Effector memory CD8-positive, alpha-beta T cell (primary cell): Measurements from ENCODE around the gene ANKRD44.

ENCODE experiments used
- ATAC-seq: fragments of 150-1000 bp; cut with Tn5 transposase; replicated peaks from 2 replicates; pipeline ENCODE4 v1.10.0; 2021; ENCODE audit warnings: mild to moderate bottlenecking, moderate library complexity
- DNase-seq, 3 experiments: peaks; one replicate each; pipeline ENCODE4 v3.0.0; 2021
- H3K27ac Mint-ChIP-seq, 2 donors: one replicate each; pipeline ENCODE4 v1.8.0; 2022; ENCODE audit warnings: mild to moderate bottlenecking in 2 of 2, mixed read lengths in 2 of 2, moderate library complexity in 2 of 2
- H3K27me3 Mint-ChIP-seq, 2 donors: one replicate each; pipeline ENCODE4 v1.8.0; 2022; ENCODE audit warnings: mixed read lengths in 2 of 2
- H3K36me3 Mint-ChIP-seq: one replicate; pipeline ENCODE4 v1.8.0; 2022; ENCODE audit warnings: mild to moderate bottlenecking, moderate library complexity, mixed read lengths; ENCODE audit not compliant: insufficient read depth
- H3K4me1 Mint-ChIP-seq, 2 donors: one replicate each; pipeline ENCODE4 v1.8.0; 2022; ENCODE audit warnings: low read depth in 2 of 2, mixed read lengths in 2 of 2
- H3K4me3 Mint-ChIP-seq, 2 donors: one replicate each; pipeline ENCODE4 v1.8.0; 2022; ENCODE audit warnings: mild to moderate bottlenecking in 2 of 2, mixed read lengths in 2 of 2, moderate library complexity in 2 of 2
- H3K9me3 Mint-ChIP-seq, 2 donors: one replicate each; pipeline ENCODE4 v1.8.0; 2022; ENCODE audit warnings: mixed read lengths in 2 of 2

ANKRD44 gene

DNA sequence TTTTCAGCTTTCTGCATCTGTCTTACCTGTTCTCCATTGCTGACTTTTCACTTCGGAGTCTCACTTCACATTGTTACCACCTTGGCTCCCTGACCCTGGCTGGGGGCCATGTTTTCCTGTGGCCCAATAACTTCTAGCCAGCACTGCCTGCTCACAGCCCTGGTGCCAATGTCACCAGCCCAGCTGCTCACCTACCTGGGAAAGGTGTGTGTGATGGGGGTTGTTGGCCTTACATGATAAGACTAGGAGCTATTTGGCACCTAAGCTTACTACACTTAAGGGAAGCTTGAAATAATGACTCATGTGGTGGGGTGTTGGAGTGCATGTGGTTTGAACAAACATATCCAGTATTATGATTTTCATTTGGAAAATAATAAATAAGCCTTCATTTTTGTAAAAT lies 346.6 kb downstream of the ANKRD44 start:
- Mint-ChIP-seq H3K36me3 (peaks cover 4% of the 10 kb centered on the region), H3K27ac (peak overlapping the region in 1 of 2 donors; percentile 85), H3K4me1 (peaks cover 17 to 18% of the 10 kb centered on the region in 2 donors), H3K4me3 (no peak overlapping the region), H3K9me3 (no peaks in the 10 kb centered on the region), H3K27me3 (no peaks in the 10 kb centered on the region)
- DNase-seq: no peak
- no peak for ATAC-seq

DNA sequence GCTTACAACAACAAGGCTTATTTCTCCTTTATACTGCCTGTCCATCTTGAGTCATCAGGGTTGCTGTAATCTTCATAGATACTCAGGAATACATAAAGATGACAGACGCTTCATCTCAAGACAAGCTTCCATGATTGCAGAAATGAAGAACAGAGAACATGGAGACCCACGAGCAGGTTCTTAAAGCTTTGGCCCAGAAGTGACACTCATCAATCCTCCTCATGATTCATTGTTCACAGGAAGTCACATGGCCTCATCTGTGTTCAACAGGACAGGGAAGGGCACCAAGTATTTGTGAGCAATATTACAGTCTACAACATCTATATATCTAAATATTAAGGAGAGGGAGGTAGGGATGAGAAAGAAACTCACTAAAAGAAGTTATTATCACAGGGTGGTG lies 347.5 kb downstream of the ANKRD44 start:
- Mint-ChIP-seq H3K4me1 (peaks cover 17 to 18% of the 10 kb centered on the region in 2 donors), H3K4me3 (no peak overlapping the region), H3K36me3 (peaks cover 4% of the 10 kb centered on the region), H3K27me3 (no peaks in the 10 kb centered on the region), H3K9me3 (no peaks in the 10 kb centered on the region), H3K27ac (no peak overlapping the region)
- DNase-seq (no peak), ATAC-seq (peak; percentile 65)

DNA sequence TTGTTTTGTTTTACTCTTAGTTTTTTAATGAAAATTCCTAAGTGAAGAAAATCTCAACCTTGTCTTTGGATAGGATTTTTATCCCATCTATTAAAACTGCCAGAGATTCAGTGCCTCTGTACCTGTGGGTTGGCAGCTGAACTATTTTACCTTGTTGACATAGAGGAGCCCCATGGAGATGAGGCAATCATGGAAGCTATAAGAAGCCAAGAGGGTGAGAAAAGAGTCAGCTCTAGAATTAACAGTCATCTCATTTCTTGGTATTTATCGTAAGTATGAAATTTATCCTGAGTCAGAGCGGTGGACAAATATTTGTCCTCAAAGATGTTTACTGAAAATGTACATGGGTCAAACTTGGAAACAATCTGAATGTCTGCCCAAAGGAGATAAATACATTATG lies 348.3 kb downstream of the ANKRD44 start:
- Mint-ChIP-seq H3K27me3 (no peaks in the 10 kb centered on the region), H3K36me3 (no peaks in the 10 kb centered on the region), H3K9me3 (no peaks in the 10 kb centered on the region), H3K4me1 (peaks cover 17 to 18% of the 10 kb centered on the region in 2 donors), H3K27ac (peak overlapping the region in 1 of 2 donors; percentile 11), H3K4me3 (no peak overlapping the region)
- no peak for DNase-seq
- no peak for ATAC-seq

DNA sequence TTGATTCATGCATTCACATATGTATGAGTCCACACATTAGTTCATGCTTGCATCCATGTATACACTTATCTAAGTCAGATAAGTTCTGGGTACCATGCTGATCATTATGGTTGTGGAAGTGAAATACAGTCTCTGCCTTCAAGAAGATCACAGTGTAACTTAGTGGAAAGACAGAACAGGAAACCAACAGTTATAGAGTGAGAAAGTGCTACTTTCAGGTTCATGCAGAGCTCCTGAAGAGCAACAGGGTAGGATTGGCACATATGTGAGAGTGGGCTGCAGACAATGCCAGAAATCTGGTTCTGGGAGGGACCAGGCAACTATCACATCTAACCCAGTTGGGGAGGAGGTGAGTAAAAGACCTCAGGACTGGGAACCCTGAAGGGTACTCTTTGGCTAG lies 348.7 kb downstream of the ANKRD44 start:
- no peaks in the 10 kb centered on the region for H3K9me3 Mint-ChIP-seq
- H3K4me1 Mint-ChIP-seq: peaks cover 17 to 18% of the 10 kb centered on the region in 2 donors
- H3K27ac Mint-ChIP-seq: peak overlapping the region in 1 of 2 donors; percentile 11
- no peaks in the 10 kb centered on the region for H3K36me3 Mint-ChIP-seq
- DNase-seq: no peak
- H3K27me3 Mint-ChIP-seq: no peaks in the 10 kb centered on the region
- peak; percentile 75 for ATAC-seq
- H3K4me3 Mint-ChIP-seq: no peak overlapping the region

DNA sequence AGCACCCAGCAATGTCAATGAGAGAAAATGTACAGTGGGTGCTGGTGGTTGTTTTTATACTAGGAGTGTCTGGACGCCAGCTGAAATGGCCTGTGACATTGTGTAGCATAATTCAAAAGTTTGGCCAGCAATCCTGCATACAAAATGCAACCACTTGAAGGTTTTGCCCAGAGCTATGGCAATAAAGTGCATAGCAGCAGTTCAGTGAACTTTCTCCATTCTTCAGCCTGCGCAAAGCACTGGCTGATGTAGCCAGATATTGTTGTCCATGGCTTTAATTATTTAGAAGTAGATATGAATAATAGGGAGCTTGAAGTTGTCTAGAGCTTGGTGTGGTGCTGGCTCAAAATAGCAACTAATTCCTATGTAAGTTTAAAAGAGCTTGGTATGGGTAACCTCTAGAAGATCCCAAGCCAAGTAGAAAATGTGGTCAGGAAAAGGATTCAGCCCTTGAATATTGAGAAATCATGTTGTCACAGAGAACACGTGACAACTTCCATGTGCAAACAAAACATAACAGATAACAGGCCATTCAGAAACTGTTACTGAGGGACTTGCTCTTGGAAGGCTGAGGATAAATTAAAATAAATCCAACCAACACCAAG lies 350.7 kb downstream of the ANKRD44 start:
- no peak overlapping the region for H3K4me3 Mint-ChIP-seq
- DNase-seq (no peak), ATAC-seq (no peak)
- H3K27ac Mint-ChIP-seq: no peak overlapping the region
- peaks cover 6 to 7% of the 10 kb centered on the region in 2 donors for H3K27me3 Mint-ChIP-seq
- H3K4me1 Mint-ChIP-seq: peaks cover 18 to 25% of the 10 kb centered on the region in 2 donors
- no peaks in the 10 kb centered on the region for H3K9me3 Mint-ChIP-seq
- H3K36me3 Mint-ChIP-seq: no peaks in the 10 kb centered on the region

DNA sequence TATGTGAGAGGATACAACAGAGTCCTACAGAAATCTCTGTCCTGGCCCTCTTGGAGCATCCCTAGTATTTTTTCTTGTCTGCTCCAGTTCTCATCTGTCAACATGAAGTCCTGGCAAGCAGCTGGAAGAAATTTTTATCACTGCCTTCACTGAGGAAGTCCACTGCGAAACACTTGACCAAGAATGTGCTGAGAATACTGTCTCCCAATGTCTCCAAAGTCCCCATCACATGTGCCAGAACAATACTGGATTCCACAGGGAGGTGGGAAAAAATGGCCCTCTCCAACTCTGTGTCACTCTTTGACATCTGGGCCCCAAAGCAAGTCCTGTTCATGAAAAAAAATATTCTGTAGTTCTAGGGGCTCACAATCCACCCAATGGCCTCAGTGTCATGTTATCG lies 351.3 kb downstream of the ANKRD44 start:
- Mint-ChIP-seq H3K9me3 (no peaks in the 10 kb centered on the region), H3K4me1 (peaks cover 18 to 25% of the 10 kb centered on the region in 2 donors), H3K4me3 (no peak overlapping the region), H3K36me3 (no peaks in the 10 kb centered on the region), H3K27me3 (peaks cover 6 to 7% of the 10 kb centered on the region in 2 donors), H3K27ac (no peak overlapping the region)
- DNase-seq (no peak), ATAC-seq (no peak)

DNA sequence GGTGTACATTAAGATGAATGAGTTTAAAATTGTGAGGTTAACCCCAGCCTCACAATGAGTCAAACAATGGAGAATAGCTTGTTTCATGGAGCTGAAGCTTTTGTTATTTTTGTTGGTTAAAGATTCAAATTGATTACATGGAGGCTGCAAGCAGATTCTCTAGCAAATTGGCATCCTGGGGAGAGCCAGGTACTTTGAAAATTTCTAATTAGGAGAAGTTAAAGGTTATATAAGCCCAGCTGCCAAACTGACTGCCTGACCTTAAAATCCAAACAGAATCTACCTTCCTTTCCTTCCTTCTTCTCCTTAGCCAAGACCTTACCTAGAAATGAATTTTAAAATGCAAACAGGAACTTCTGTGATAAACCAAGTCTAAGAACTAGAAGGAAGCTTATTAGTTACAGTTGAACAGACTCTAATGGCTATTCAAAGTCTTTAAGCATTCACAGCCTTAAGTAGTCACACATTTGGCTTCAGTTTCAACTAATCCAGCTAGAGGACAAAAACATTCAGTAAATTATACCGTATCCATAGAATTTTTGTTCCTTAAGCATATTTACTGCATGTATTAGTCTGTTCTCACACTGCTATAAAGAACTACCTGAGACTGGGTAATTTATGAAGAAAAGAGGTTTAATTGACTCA lies 352.6 kb downstream of the ANKRD44 start:
- no peak overlapping the region for H3K4me3 Mint-ChIP-seq
- H3K4me1 Mint-ChIP-seq: peaks cover 13 to 22% of the 10 kb centered on the region in 2 donors
- DNase-seq: no peak
- H3K9me3 Mint-ChIP-seq: no peaks in the 10 kb centered on the region
- H3K27me3 Mint-ChIP-seq: peaks cover 6 to 7% of the 10 kb centered on the region in 2 donors
- ATAC-seq: no peak
- no peaks in the 10 kb centered on the region for H3K36me3 Mint-ChIP-seq
- H3K27ac Mint-ChIP-seq: no peak overlapping the region

DNA sequence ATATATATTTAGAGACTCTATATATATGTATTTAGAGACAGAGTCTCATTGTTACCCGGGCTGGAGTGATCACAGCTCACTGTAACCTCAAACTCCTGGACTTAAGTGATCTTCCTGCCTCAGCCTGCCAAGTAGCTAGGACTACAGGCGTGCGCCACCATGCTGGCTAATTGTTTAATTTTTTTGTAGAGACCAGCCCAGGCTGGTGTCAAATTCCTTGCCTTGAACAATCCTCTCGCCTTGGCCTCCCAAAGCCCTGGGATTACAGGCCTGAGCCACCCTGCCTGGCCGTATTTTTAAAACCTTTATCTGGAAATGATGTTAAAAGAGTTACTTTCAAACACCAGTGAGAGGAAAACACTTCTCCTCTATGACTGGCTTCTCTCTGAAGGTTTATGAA lies 353.1 kb downstream of the ANKRD44 start:
- ATAC-seq (no peak), DNase-seq (no peak)
- peaks cover 10 to 18% of the 10 kb centered on the region in 2 donors for H3K4me1 Mint-ChIP-seq
- no peak overlapping the region for H3K4me3 Mint-ChIP-seq
- H3K27ac Mint-ChIP-seq: no peak overlapping the region
- H3K27me3 Mint-ChIP-seq: peaks cover 6 to 7% of the 10 kb centered on the region in 2 donors
- H3K36me3 Mint-ChIP-seq: no peaks in the 10 kb centered on the region
- H3K9me3 Mint-ChIP-seq: no peaks in the 10 kb centered on the region

DNA sequence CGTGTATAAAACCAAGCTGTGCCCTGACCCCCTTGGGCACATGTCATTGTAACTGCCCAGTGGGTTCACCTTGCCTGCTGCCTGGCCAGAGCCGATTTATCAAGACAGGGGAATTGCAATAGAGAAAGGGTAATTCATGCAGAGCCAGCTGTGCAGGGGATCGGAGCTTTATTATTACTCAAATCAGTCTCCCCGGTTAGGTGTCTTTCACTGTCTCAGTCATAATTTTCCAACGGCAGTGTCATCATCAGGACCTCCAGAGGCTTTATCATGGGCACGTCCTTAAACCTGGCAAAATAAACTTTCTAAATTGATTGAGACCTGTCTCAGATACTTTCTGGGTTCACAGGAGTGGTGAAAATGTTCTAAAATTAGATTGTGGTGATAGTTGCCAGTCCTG lies 354.5 kb downstream of the ANKRD44 start:
- Mint-ChIP-seq H3K27me3 (peaks cover 7 to 11% of the 10 kb centered on the region in 2 donors), H3K9me3 (no peaks in the 10 kb centered on the region), H3K4me3 (no peak overlapping the region), H3K27ac (no peak overlapping the region), H3K36me3 (no peaks in the 10 kb centered on the region), H3K4me1 (peaks cover 1 to 7% of the 10 kb centered on the region in 2 donors)
- ATAC-seq (no peak), DNase-seq (no peak)

DNA sequence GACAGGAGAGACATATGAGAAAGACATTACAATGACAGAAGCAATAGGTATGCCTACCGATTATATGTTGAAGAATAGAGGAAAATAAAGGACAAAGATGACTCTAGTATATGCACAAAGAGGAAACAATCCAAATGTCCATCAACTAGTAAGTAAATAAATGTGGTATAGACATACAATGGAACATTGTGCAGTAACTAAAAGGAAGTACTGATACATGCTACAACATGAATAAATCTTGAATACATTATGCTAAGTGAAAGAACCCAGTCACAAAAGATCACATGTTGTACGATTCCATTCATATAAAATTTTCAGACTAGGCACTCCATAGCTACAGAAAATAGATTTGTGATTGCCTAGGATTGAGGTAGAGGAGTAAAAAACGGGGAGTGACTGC lies 355.5 kb downstream of the ANKRD44 start:
- Mint-ChIP-seq H3K4me3 (no peak overlapping the region), H3K9me3 (no peaks in the 10 kb centered on the region), H3K4me1 (peaks cover 1 to 7% of the 10 kb centered on the region in 2 donors), H3K27me3 (peaks cover 7 to 11% of the 10 kb centered on the region in 2 donors), H3K27ac (no peak overlapping the region), H3K36me3 (no peaks in the 10 kb centered on the region)
- ATAC-seq (no peak), DNase-seq (no peak)

DNA sequence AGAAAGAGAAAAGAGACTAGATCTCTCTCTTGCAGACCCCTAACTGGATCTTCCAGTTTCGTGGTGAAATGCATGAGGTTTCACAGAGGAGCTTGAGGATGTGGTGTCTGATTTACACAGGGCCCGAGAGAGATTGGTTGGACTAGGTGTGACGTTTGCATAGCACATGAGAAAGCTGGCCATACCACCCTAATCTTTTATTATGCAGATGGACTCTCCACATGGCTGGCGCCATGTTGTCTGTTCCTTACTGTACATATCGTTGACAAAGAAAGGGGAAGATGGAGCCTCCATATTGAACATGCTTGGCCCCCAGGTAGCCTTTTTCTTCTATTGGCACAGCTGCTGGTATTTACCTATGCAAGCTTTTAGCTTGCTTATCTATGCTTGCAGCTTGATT lies 356.6 kb downstream of the ANKRD44 start:
- no peak overlapping the region for H3K4me3 Mint-ChIP-seq
- no peaks in the 10 kb centered on the region for H3K36me3 Mint-ChIP-seq
- H3K9me3 Mint-ChIP-seq: no peaks in the 10 kb centered on the region
- H3K27me3 Mint-ChIP-seq: peaks cover 7 to 11% of the 10 kb centered on the region in 2 donors
- ATAC-seq (no peak), DNase-seq (no peak)
- H3K4me1 Mint-ChIP-seq: peaks cover 1 to 7% of the 10 kb centered on the region in 2 donors
- H3K27ac Mint-ChIP-seq: no peak overlapping the region

DNA sequence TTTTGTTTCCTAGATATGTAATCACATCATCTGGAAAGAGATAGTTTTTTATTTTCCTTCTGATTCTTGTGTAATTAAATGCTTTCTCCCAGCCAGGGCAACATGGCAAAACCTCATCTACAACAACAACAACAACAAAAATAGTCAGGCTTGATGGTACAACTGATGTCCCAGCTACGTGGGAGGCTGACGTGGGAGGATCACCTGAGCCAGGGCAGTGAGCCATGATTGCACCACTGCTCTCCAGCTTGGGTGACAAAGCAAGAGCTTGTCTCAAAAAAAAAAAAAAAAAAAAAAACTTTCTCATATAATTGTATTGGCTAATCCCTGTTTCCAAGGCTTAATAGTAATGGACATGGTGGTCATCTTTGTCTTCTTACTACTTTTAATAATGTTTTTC lies 357.6 kb downstream of the ANKRD44 start:
- no peak overlapping the region for H3K4me3 Mint-ChIP-seq
- H3K36me3 Mint-ChIP-seq: no peaks in the 10 kb centered on the region
- DNase-seq (no peak), ATAC-seq (no peak)
- H3K27me3 Mint-ChIP-seq: peaks cover 7 to 11% of the 10 kb centered on the region in 2 donors
- peaks cover 1 to 7% of the 10 kb centered on the region in 2 donors for H3K4me1 Mint-ChIP-seq
- H3K27ac Mint-ChIP-seq: no peak overlapping the region
- H3K9me3 Mint-ChIP-seq: no peaks in the 10 kb centered on the region

DNA sequence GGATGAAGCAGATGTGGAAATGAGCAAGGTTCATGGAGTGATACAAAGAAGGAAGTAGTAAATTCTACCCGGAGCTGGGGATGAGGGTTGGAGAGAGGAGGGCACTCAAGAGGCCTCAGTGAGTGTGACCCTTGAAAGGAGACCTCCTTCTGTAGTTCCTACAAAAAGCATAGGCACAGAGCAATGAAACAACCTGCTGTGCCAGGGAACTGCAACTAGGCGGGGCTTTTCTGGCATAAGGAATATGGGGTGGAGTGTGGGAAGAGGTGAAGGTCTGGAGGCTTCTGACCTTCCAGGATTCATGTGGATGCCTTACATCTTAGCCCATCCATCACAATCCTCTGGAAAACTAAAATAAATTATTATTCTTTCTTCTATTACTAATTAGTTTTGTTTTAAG lies 358.6 kb downstream of the ANKRD44 start:
- H3K27ac Mint-ChIP-seq: no peak overlapping the region
- H3K4me3 Mint-ChIP-seq: no peak overlapping the region
- ATAC-seq (no peak), DNase-seq (no peak)
- peaks cover 1 to 7% of the 10 kb centered on the region in 2 donors for H3K4me1 Mint-ChIP-seq
- peaks cover 7 to 11% of the 10 kb centered on the region in 2 donors for H3K27me3 Mint-ChIP-seq
- H3K36me3 Mint-ChIP-seq: no peaks in the 10 kb centered on the region
- no peaks in the 10 kb centered on the region for H3K9me3 Mint-ChIP-seq

DNA sequence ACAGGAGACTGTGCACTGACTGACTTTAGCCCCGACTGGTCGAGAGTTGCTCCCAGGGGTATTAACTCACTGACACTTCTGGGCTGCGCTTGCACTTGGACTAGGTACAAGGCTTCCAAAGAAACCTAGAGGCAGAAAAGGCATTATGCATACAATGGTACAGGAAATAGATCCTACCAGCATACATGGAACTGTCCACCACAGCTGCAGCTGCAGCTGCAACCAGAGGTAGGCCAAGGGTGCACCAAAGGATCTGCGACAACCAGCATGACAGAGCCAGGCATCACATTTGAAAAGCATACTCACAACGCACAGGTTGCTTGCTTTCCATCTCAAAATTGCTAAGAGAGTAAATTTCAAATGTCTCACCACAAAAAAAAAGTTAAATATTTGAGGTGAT lies 361.5 kb downstream of the ANKRD44 start:
- DNase-seq (no peak), ATAC-seq (no peak)
- no peaks in the 10 kb centered on the region for H3K4me1 Mint-ChIP-seq
- peaks cover 5 to 8% of the 10 kb centered on the region in 2 donors for H3K27me3 Mint-ChIP-seq
- no peaks in the 10 kb centered on the region for H3K9me3 Mint-ChIP-seq
- no peak overlapping the region for H3K4me3 Mint-ChIP-seq
- H3K27ac Mint-ChIP-seq: no peak overlapping the region
- H3K36me3 Mint-ChIP-seq: no peaks in the 10 kb centered on the region
